K562 (cell line): Measurements from ENCODE around the gene MINDY3. TPM values are rescaled to one million over a fixed set of nuclear protein-coding genes. Genes with fewer than 3 reads are reported as not detected.

Experiments used
- ATAC-seq: fragments of 200-7000 bp; cut with Tn5 transposase; 3 replicates; pipeline ENCODE4 v1.9.1; 2020; ENCODE audit warnings: moderate library complexity
- BruUV-seq: library from RNA; stranded (reverse); fragments of 400-500 nt; replicated peaks from 2 replicates; lab custom pipeline; 2021; lab: Mats Ljungman, UMichigan
- CTCF ChIA-PET: fragments of 300-600 bp; formaldehyde crosslinking; extraction: SDS; loops from one replicate; lab custom pipeline; 2021; ENCODE audit warnings: low intra/inter-chr PET ratio; lab: Yijun Ruan, JAX
- POLR2A ChIA-PET: fragments of 300-600, 350-650 bp; sonication (Branson Sonifier 250); formaldehyde crosslinking; extraction: SDS; loops from one replicate; lab custom pipeline; 2021; ENCODE audit warnings: antibody characterized with exemption, inconsistent platforms; lab: Yijun Ruan, JAX
- DNase-seq, 4 experiments: peaks; one replicate each; pipeline versions ENCODE4 v3.0.0 to v3.0.0-alpha.2; 2011 to 2018; ENCODE audit warnings: low spot score in 3 of 4, mixed read lengths in 3 of 4; ENCODE audit errors: extremely low read depth in 1 of 4
- FAIRE-seq: peaks from 2 replicates; lab custom pipeline; 2011; peaks lifted over from hg19 to GRCh38; lab: Jason Lieb, UNC
- H2AFZ ChIP-seq: 2 replicates; pipeline ENCODE4 v1.6.0; 2011; ENCODE audit warnings: low read depth, low read length, control low read depth, inconsistent platforms
- H3K27ac ChIP-seq: fragments of 200-600 bp; 3 replicates; pipeline ENCODE4 v1.8.0; 2011; ENCODE audit warnings: low read depth, mild to moderate bottlenecking, control low read depth, inconsistent platforms, low read length, moderate library complexity, mixed read lengths; ENCODE audit errors: extremely low read depth
- H3K27me3 ChIP-seq, 2 experiments: fragments of 300-600 bp in 1 of 2; 2 replicates in 1 of 2; 3 replicates in 1 of 2; pipeline versions ENCODE4 v1.6.0 to v1.8.0; 2011; ENCODE audit warnings: inconsistent platforms in 2 of 2, low read length in 2 of 2, mild to moderate bottlenecking in 1 of 2, mixed read lengths in 1 of 2, moderate library complexity in 1 of 2; ENCODE audit not compliant: control insufficient read depth in 2 of 2, insufficient read depth in 2 of 2
- H3K36me3 ChIP-seq: fragments of 300-600 bp; 3 replicates; pipeline ENCODE4 v1.8.0; 2011; ENCODE audit warnings: mild to moderate bottlenecking, low read length, inconsistent platforms; ENCODE audit not compliant: control insufficient read depth, insufficient read depth
- H3K4me1 ChIP-seq, 2 experiments: fragments of 200-600 bp in 1 of 2; replicated peaks in 1 of 2; 2 replicates in 1 of 2; 3 replicates in 1 of 2; pipeline versions ENCODE4 v1.5.1 to v1.8.0; 2011; ENCODE audit warnings: inconsistent platforms in 2 of 2, low read length in 2 of 2, mild to moderate bottlenecking in 1 of 2, mixed read lengths in 1 of 2, moderate library complexity in 1 of 2; ENCODE audit not compliant: control insufficient read depth in 2 of 2, insufficient read depth in 2 of 2
- H3K4me2 ChIP-seq: 2 replicates; pipeline ENCODE4 v1.6.1; 2011; ENCODE audit warnings: low read length, control low read depth, inconsistent platforms, mixed read lengths; ENCODE audit not compliant: insufficient read depth
- H3K4me3 ChIP-seq: fragments of 200-600 bp; sonication (generic), shearing (Covaris generic); 2 replicates; pipeline ENCODE4 v1.5.1; 2016; ENCODE audit warnings: control low read depth, inconsistent platforms
- H3K79me2 ChIP-seq: fragments of 200-600 bp; 3 replicates; pipeline ENCODE4 v1.8.0; 2011; ENCODE audit warnings: low read length, inconsistent platforms; ENCODE audit not compliant: control insufficient read depth, insufficient read depth
- H3K9ac ChIP-seq, 2 experiments: 2 replicates each; pipeline versions ENCODE4 v1.6.0 to v1.6.1; 2011; ENCODE audit warnings: low read depth in 2 of 2, low read length in 2 of 2, control low read depth in 1 of 2, inconsistent platforms in 1 of 2, mild to moderate bottlenecking in 1 of 2, mixed read lengths in 1 of 2; ENCODE audit not compliant: insufficient read depth in 1 of 2
- H3K9me1 ChIP-seq: one replicate; pipeline ENCODE4 v1.6.0; 2011; ENCODE audit warnings: inconsistent platforms, mild to moderate bottlenecking, low read length, moderate library complexity; ENCODE audit not compliant: control insufficient read depth, insufficient read depth
- H3K9me3 ChIP-seq: replicated peaks from 2 replicates; pipeline ENCODE4 v1.5.1; 2011; ENCODE audit warnings: low read depth, low read length, inconsistent platforms; ENCODE audit not compliant: control insufficient read depth, insufficient read depth
- H4K20me1 ChIP-seq: replicated peaks from 2 replicates; pipeline ENCODE4 v1.6.1; 2011; ENCODE audit warnings: low read length, inconsistent platforms, mixed read lengths; ENCODE audit not compliant: control insufficient read depth, insufficient read depth
- BCL6 ChIP-seq: fragments of 250-450 bp; sonication (Bioruptor Pico); IDR thresholded peaks from 2 replicates; pipeline ENCODE4 v1.4.0; 2020
- KAT7 ChIP-seq: sonication (generic); formaldehyde crosslinking; IDR thresholded peaks from 2 replicates; pipeline ENCODE4 v1.8.0; 2022; ENCODE audit warnings: missing genetic modification reagents, mild to moderate bottlenecking, borderline replicate concordance
- KLF13 ChIP-seq: fragments of 450-650 bp; IDR thresholded peaks from 2 replicates; pipeline ENCODE4 v1.6.1; 2016; ENCODE audit warnings: missing genetic modification characterization, low read depth, mild to moderate bottlenecking, missing compliant biosample characterization, moderate library complexity, borderline replicate concordance
- MEF2D ChIP-seq: conservative IDR thresholded peaks from 2 replicates; pipeline ENCODE4 v1.6.1; 2016; ENCODE audit warnings: low read depth, missing genetic modification characterization, missing compliant biosample characterization
- NCOA4 ChIP-seq: fragments of 450-650 bp; IDR thresholded peaks from 2 replicates; pipeline ENCODE4 v1.6.1; 2018; ENCODE audit warnings: mild to moderate bottlenecking; ENCODE audit not compliant: partially characterized antibody
- NR3C1 ChIP-seq: sonication (generic); formaldehyde crosslinking; IDR thresholded peaks from 2 replicates; pipeline ENCODE4 v1.8.1; 2022; ENCODE audit warnings: missing genetic modification reagents
- PPARD ChIP-seq: fragments of 250-450 bp; sonication (Bioruptor Pico); IDR thresholded peaks from 2 replicates; pipeline ENCODE4 v1.8.0; 2022; ENCODE audit warnings: inconsistent platforms, mild to moderate bottlenecking, moderate library complexity
- PTRF ChIP-seq: fragments of 450-650 bp; IDR thresholded peaks from 2 replicates; pipeline ENCODE4 v1.6.1; 2016; ENCODE audit warnings: mild to moderate bottlenecking, missing genetic modification characterization, missing compliant biosample characterization
- SMAD3 ChIP-seq: fragments of 450-650 bp; formaldehyde crosslinking; conservative IDR thresholded peaks from 2 replicates; pipeline ENCODE4 v1.4.0; 2020; ENCODE audit warnings: mild to moderate bottlenecking
- SMARCC2 ChIP-seq: fragments of 450-650 bp; IDR thresholded peaks from 2 replicates; pipeline ENCODE4 v1.6.1; 2017; ENCODE audit warnings: antibody characterized with exemption, moderate library complexity, mild to moderate bottlenecking, low read depth
- ZNF584 ChIP-seq: fragments of 200-800 bp; sonication (Bioruptor generic); IDR thresholded peaks from 2 replicates; pipeline ENCODE4 v1.6.1; 2016; ENCODE audit warnings: low read depth, mild to moderate bottlenecking, missing genetic modification characterization, missing compliant biosample characterization
- whole genome bisulfite sequencing: fragments of 100-300 bp; shearing (Covaris generic); methylation state at CpG from one replicate; pipeline ENCODE4 v1.1.6; 2016; ENCODE audit warnings: low coverage, mixed read lengths; ENCODE audit not compliant: insufficient coverage; ENCODE audit errors: missing lambda C conversion rate; 5-methylcytosine and 5-hydroxymethylcytosine counted together
- in situ Hi-C: fragments of 300-500 bp; cut with MboI; formaldehyde crosslinking; loops from 4 replicates; pipeline ENCODE4 v1.15.0; 2018; ENCODE audit warnings: inconsistent platforms, mixed read lengths
- intact Hi-C: fragments of 100-400 bp; cut with micrococcal nuclease; formaldehyde crosslinking; loops from 2 replicates; pipeline ENCODE4 v1.14.2; 2022
- polyA plus RNA-seq, 8 experiments: library from polyadenylated mRNA; depleted of rRNA in 4 of 8; stranded (reverse) in 5 of 8; unstranded in 3 of 8; fragments of >200 nt; fragmentation: Nextera tagmentation in 2 of 8; fragmentation: Illumina TruSeq in 1 of 8; extraction: Ambion mirVana in 2 of 8; extraction: Trizol in 1 of 8; gene quantifications; 2 replicates each; pipeline versions ENCODE4 v1.2.1 to v1.2.3, GENCODE V29; 2011 to 2014; ENCODE audit warnings: inconsistent platforms in 1 of 8, missing spikeins in 1 of 8
- total RNA-seq, 7 experiments: library from RNA; depleted of rRNA in 6 of 7; stranded (reverse); fragments of >200 nt in 6 of 7; fragmentation: Illumina TruSeq in 2 of 7; extraction: Trizol in 2 of 7; gene quantifications; 2 replicates each; pipeline versions ENCODE4 v1.2.1 to v1.2.3, GENCODE V29; 2011 to 2021; ENCODE audit warnings: low replicate concordance in 1 of 7
- TF ChIP-seq, protein P1 (sequence below): fragments of 450-650 bp; IDR thresholded peaks from 2 replicates; pipeline ENCODE4 v1.6.1; 2017; ENCODE audit warnings: antibody characterized with exemption, mild to moderate bottlenecking
- TF ChIP-seq, protein P2 (sequence below), 2 experiments: fragments of 450-650 bp; IDR thresholded peaks; 2 replicates each; pipeline ENCODE4 v1.6.1; 2016
- TF ChIP-seq, protein P3 (sequence below): sonication (generic); formaldehyde crosslinking; IDR thresholded peaks from 2 replicates; pipeline ENCODE4 v1.8.0; 2022; ENCODE audit warnings: mild to moderate bottlenecking, missing genetic modification reagents

The MINDY3 gene
- total and polyA plus RNA-seq, 9 of the 15 experiments (the other 6 are each of a cell fraction or from before 2014, with no cell fraction given), result 14.0 to 35.9 (median 23.6) TPM

- no peak for FAIRE-seq
- POLR2A ChIA-PET, result no interaction called here
- H3K4me3 ChIP-seq, result no peak overlapping the region
- TF ChIP-seq MEF2D (tag), result no peak
- no peak for TF ChIP-seq NR3C1 (CRISPR knock-in tag)
- no peak for TF ChIP-seq SMAD3 (CRISPR knock-in tag)
- no peak for TF ChIP-seq KLF13 (tag)
- no peak for TF ChIP-seq PTRF (tag)
- no peak for TF ChIP-seq PPARD (CRISPR knock-in tag)
- TF ChIP-seq KAT7 (CRISPR knock-in tag), result no peak
- TF ChIP-seq BCL6 (CRISPR knock-in tag), result no peak
- TF ChIP-seq, protein P1, sequence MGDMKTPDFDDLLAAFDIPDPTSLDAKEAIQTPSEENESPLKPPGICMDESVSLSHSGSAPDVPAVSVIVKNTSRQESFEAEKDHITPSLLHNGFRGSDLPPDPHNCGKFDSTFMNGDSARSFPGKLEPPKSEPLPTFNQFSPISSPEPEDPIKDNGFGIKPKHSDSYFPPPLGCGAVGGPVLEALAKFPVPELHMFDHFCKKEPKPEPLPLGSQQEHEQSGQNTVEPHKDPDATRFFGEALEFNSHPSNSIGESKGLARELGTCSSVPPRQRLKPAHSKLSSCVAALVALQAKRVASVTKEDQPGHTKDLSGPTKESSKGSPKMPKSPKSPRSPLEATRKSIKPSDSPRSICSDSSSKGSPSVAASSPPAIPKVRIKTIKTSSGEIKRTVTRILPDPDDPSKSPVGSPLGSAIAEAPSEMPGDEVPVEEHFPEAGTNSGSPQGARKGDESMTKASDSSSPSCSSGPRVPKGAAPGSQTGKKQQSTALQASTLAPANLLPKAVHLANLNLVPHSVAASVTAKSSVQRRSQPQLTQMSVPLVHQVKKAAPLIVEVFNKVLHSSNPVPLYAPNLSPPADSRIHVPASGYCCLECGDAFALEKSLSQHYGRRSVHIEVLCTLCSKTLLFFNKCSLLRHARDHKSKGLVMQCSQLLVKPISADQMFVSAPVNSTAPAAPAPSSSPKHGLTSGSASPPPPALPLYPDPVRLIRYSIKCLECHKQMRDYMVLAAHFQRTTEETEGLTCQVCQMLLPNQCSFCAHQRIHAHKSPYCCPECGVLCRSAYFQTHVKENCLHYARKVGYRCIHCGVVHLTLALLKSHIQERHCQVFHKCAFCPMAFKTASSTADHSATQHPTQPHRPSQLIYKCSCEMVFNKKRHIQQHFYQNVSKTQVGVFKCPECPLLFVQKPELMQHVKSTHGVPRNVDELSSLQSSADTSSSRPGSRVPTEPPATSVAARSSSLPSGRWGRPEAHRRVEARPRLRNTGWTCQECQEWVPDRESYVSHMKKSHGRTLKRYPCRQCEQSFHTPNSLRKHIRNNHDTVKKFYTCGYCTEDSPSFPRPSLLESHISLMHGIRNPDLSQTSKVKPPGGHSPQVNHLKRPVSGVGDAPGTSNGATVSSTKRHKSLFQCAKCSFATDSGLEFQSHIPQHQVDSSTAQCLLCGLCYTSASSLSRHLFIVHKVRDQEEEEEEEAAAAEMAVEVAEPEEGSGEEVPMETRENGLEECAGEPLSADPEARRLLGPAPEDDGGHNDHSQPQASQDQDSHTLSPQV, result no peak
- TF ChIP-seq SMARCC2, result no peak
- TF ChIP-seq, protein P2, sequence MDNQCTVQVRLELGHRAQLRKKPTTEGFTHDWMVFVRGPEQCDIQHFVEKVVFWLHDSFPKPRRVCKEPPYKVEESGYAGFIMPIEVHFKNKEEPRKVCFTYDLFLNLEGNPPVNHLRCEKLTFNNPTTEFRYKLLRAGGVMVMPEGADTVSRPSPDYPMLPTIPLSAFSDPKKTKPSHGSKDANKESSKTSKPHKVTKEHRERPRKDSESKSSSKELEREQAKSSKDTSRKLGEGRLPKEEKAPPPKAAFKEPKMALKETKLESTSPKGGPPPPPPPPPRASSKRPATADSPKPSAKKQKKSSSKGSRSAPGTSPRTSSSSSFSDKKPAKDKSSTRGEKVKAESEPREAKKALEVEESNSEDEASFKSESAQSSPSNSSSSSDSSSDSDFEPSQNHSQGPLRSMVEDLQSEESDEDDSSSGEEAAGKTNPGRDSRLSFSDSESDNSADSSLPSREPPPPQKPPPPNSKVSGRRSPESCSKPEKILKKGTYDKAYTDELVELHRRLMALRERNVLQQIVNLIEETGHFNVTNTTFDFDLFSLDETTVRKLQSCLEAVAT (IDR thresholded peaks at IDR 0.05), result no peak
- no peak for TF ChIP-seq NCOA4
- TF ChIP-seq, protein P3, sequence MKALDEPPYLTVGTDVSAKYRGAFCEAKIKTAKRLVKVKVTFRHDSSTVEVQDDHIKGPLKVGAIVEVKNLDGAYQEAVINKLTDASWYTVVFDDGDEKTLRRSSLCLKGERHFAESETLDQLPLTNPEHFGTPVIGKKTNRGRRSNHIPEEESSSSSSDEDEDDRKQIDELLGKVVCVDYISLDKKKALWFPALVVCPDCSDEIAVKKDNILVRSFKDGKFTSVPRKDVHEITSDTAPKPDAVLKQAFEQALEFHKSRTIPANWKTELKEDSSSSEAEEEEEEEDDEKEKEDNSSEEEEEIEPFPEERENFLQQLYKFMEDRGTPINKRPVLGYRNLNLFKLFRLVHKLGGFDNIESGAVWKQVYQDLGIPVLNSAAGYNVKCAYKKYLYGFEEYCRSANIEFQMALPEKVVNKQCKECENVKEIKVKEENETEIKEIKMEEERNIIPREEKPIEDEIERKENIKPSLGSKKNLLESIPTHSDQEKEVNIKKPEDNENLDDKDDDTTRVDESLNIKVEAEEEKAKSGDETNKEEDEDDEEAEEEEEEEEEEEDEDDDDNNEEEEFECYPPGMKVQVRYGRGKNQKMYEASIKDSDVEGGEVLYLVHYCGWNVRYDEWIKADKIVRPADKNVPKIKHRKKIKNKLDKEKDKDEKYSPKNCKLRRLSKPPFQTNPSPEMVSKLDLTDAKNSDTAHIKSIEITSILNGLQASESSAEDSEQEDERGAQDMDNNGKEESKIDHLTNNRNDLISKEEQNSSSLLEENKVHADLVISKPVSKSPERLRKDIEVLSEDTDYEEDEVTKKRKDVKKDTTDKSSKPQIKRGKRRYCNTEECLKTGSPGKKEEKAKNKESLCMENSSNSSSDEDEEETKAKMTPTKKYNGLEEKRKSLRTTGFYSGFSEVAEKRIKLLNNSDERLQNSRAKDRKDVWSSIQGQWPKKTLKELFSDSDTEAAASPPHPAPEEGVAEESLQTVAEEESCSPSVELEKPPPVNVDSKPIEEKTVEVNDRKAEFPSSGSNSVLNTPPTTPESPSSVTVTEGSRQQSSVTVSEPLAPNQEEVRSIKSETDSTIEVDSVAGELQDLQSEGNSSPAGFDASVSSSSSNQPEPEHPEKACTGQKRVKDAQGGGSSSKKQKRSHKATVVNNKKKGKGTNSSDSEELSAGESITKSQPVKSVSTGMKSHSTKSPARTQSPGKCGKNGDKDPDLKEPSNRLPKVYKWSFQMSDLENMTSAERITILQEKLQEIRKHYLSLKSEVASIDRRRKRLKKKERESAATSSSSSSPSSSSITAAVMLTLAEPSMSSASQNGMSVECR (CRISPR knock-in tag), result no peak
- TF ChIP-seq ZNF584, result no peak
Measured at GRCh38 chr10:15849316-15849715, 11.0 kb downstream of the MINDY3 start.

More at GRCh38 chr10:15849316-15849715, 11.0 kb downstream of the MINDY3 start:
- Histone ChIP-seq H3K9me3 (peaks cover 4% of the 10 kb centered on the region; the same call in 1 of the 2 replicates), H4K20me1 (no peaks in the 10 kb centered on the region), H2AFZ (no peak overlapping the region), H3K9ac (no peak overlapping the region), H3K4me1 (peaks cover 3 to 8% of the 10 kb centered on the region in 2 experiments; a peak in 3 of 5 replicates), H3K27ac (no peak overlapping the region), H3K9me1 (no peaks in the 10 kb centered on the region), H3K4me2 (no peak overlapping the region), H3K36me3 (peaks cover 29% of the 10 kb centered on the region; the same call in 2 of the 3 replicates), H3K79me2 (peaks cover 68% of the 10 kb centered on the region), H3K27me3 (no peaks in the 10 kb centered on the region)
- intact Hi-C loops, result no loop called here
- WGBS, result 91% methylated on average over 4 of the region's 4 CpGs
- CTCF ChIA-PET, result no interaction called here
- BruUV-seq, result no TSS peak
- in situ Hi-C loops, result no loop called here
- no peak for DNase-seq
- no peak for ATAC-seq
